ENCODE results near the gene RPS25.
"Not testable (repeated sequence)": the region's sequence is repeated elsewhere in the genome, so short reads cannot be mapped to it uniquely, and the experiment has no call there.

RPS25 gene

GRCh38 chr11:119024430-119025098, 6.4 kb upstream of the RPS25 start:
- H3K27me3 Mint-ChIP-seq (ENCODE audit: low read depth) = no peaks in the 10 kb centered on the region
- H3K27ac Mint-ChIP-seq = peak overlapping the region; percentile 7 to 95 (median 49)
- no peaks in the 10 kb centered on the region for H3K9me3 Mint-ChIP-seq
- H3K36me3 Mint-ChIP-seq (ENCODE audit: low read depth) = peaks cover 56% of the 10 kb centered on the region
- peaks cover 31% of the 10 kb centered on the region for H3K4me1 Mint-ChIP-seq
- TF ChIP-seq, protein P1, sequence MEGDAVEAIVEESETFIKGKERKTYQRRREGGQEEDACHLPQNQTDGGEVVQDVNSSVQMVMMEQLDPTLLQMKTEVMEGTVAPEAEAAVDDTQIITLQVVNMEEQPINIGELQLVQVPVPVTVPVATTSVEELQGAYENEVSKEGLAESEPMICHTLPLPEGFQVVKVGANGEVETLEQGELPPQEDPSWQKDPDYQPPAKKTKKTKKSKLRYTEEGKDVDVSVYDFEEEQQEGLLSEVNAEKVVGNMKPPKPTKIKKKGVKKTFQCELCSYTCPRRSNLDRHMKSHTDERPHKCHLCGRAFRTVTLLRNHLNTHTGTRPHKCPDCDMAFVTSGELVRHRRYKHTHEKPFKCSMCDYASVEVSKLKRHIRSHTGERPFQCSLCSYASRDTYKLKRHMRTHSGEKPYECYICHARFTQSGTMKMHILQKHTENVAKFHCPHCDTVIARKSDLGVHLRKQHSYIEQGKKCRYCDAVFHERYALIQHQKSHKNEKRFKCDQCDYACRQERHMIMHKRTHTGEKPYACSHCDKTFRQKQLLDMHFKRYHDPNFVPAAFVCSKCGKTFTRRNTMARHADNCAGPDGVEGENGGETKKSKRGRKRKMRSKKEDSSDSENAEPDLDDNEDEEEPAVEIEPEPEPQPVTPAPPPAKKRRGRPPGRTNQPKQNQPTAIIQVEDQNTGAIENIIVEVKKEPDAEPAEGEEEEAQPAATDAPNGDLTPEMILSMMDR (IDR thresholded peaks at IDR 0.05; ENCODE audit: unreplicated experiment in 3 of 3) = no peak
- peak overlapping the region in 2 of 3 experiments; percentile 29 to 57 for H3K4me3 Mint-ChIP-seq

DNA sequence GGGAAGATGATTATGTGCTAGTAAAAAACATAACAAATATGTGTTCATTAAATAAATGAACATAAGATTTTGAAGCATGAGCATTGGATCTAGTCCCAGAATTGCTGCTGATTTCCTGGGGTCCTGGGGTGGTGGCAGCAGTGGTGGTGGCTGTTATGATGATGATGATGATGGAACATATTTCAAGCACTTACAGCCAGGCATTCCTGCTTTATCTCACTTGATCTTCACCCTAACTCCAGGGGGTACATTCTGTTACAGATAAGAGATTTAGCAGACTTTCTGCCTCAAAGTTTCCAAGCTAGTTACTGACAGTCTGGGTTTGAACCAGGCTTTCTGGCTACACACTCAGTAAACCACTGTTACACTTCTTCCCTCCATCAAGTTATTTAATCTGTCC, 5.6 kb upstream of the RPS25 start:
- Mint-ChIP-seq H3K9me3 (no peaks in the 10 kb centered on the region), H3K4me3 (peak overlapping the region in 1 of 3 experiments; percentile 5), H3K27me3 (ENCODE audit: low read depth) (no peaks in the 10 kb centered on the region), H3K36me3 (ENCODE audit: low read depth) (peaks cover 51% of the 10 kb centered on the region), H3K4me1 (peaks cover 23% of the 10 kb centered on the region), H3K27ac (peak overlapping the region in 1 of 3 experiments; percentile 1)
- TF ChIP-seq, protein P1 (IDR thresholded peaks at IDR 0.05; ENCODE audit: unreplicated experiment in 3 of 3) = no peak

GRCh38 chr11:119021631-119022030, 3.5 kb upstream of the RPS25 start:
- Mint-ChIP-seq H3K9me3 (no peaks in the 10 kb centered on the region), H3K4me3 (peak overlapping the region; percentile 66 to 78 (median 71))
- TF ChIP-seq, protein P1 (IDR thresholded peaks at IDR 0.05; ENCODE audit: unreplicated experiment in 3 of 3) = no peak

DNA sequence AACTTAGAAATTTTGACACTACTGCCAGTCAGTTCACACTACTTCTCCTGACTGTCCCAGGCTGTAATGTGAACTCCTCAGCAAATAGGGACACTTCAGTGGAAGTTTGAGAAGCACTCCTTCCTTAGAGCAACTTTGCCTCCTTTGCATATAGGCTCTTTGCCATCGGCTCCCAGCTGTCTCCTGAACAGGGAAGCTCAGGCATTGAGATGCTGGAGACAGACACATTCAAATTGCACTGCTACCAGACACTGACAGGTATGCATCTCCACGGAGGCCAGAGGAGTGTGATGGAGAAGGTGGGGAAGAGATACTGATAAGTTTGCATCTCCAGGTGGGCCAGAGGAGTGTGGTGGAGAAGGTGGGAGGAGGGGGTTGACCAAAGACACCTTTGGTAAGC, 1.9 kb upstream of the RPS25 start:
- H3K27ac Mint-ChIP-seq = peak overlapping the region; percentile 96 to 100 (median 99)
- peaks cover 22% of the 10 kb centered on the region for H3K4me1 Mint-ChIP-seq
- H3K9me3 Mint-ChIP-seq = no peaks in the 10 kb centered on the region
- peaks cover 64% of the 10 kb centered on the region for H3K36me3 Mint-ChIP-seq (ENCODE audit: low read depth)
- TF ChIP-seq, protein P1 (IDR thresholded peaks at IDR 0.05; ENCODE audit: unreplicated experiment in 3 of 3) = no peak
- no peaks in the 10 kb centered on the region for H3K27me3 Mint-ChIP-seq (ENCODE audit: low read depth)
- H3K4me3 Mint-ChIP-seq = peak overlapping the region; percentile 99 to 100 (median 99)

More at GRCh38 chr11:119021631-119022030, 3.5 kb upstream of the RPS25 start:
- Mint-ChIP-seq H3K27me3 (ENCODE audit: low read depth) (no peaks in the 10 kb centered on the region), H3K27ac (peak overlapping the region in 2 of 3 experiments; percentile 28 to 38), H3K36me3 (ENCODE audit: low read depth) (peaks cover 56% of the 10 kb centered on the region), H3K4me1 (peaks cover 22% of the 10 kb centered on the region)

GRCh38 chr11:119017377-119017776, 766 bp downstream of the RPS25 start:
- H3K9me3 Mint-ChIP-seq; H3K27me3 Mint-ChIP-seq (ENCODE audit: low read depth): not testable (repeated sequence)
- H3K36me3 Mint-ChIP-seq (ENCODE audit: low read depth) = peaks cover 66% of the 10 kb centered on the region
- peak overlapping the region; percentile 96 to 100 (median 99) for H3K27ac Mint-ChIP-seq
- H3K4me3 Mint-ChIP-seq = peak overlapping the region; percentile 99 to 100 (median 99)
- peaks cover 22% of the 10 kb centered on the region for H3K4me1 Mint-ChIP-seq

DNA sequence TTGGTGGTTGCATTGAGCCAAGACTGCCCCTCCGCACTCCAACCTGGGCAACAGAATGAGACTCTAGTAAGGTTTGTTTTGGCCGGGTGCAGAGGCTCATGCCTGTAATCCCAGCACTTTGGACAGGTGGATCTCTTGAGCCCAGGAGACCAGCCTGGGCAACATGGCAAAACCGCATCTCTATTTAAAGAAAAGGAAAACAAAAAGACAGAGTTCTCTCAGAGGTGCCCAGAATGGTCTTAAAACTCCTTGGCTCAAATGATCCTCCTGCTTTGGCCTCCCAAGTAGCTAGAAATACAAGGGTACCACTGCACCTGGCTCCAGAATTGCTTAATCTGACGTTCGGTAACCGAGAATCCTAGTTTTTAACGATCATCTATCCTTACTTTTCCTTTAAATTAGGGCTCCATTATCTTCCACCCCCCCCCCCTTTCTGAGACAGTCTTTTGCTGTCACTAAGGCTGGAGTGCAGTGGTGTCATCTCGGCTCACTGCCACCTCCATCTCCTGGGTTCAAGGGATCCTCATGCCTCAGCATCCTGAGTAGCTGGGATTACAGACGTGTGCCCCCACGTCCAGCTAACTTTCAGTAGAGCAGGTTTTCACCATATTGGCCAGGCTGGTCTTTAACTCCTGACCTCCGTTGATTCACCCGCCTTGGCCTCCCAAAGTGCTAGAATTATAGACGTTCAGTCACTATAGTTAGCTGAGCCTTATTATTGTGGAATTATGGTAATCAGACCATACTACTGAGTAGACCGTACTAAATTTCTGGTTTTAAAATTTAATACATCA, 1.7 kb downstream of the RPS25 start:
- Mint-ChIP-seq H3K27me3 (ENCODE audit: low read depth) (no peaks in the 10 kb centered on the region), H3K4me1 (peaks cover 19% of the 10 kb centered on the region), H3K27ac (no peak overlapping the region), H3K36me3 (ENCODE audit: low read depth) (peaks cover 63% of the 10 kb centered on the region), H3K4me3 (peak overlapping the region; percentile 99 to 100 (median 99)), H3K9me3 (no peaks in the 10 kb centered on the region)
- TF ChIP-seq, protein P1 (IDR thresholded peaks at IDR 0.05; ENCODE audit: unreplicated experiment in 3 of 3) = no peak

All from nephron (organoid).